Dermis microvascular lymphatic vessel endothelial cell (primary cell): ENCODE data around the gene RNF11. TPM values are rescaled to one million over a fixed set of nuclear protein-coding genes. Genes with fewer than 3 reads are reported as not detected.

ENCODE experiments used
- DNase-seq, 2 donors: peaks; one replicate each; pipeline versions ENCODE4 v3.0.0 to v3.0.0-alpha.2; 2010; ENCODE audit warnings: low read depth in 2 of 2
- total RNA-seq: library from RNA; depleted of rRNA; stranded (reverse); fragments of >200 nt; gene quantifications from 2 replicates; pipeline ENCODE4 v1.2.1, GENCODE V29; 2014

The RNF11 gene
- total RNA-seq, 1 donor from 2014 or later: 71.2 TPM

DNA sequence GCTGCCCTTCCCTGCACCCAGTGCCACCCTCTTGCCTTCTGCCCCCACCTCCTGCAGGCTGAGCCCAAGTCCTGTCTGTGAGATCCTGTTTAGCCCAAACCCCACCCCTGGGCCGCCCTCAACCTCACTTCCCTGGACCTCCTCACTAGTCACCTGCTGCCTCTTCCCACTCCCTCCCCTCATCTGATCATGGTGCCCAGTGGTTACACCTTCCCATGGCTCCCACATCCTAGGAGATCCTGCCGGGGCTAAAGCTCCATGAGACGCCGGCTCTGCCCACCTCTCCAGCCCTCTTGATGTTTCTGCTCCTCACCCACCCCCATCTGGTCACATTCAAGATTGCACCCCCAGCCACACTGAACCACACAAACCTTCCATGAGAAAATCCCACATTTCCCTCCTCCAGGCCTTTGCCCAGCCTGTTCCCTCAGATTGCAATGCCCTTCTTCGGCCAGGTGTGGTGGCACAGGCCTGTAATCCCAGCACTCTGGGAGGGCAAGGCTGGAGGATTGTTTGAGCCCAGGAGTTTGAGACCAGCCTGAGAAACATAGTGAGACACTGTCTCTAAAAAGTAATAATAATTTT is 77.3 kb downstream of the RNF11 start:
- peak in 1 of 2 donors; percentile 24 for DNase-seq

DNA sequence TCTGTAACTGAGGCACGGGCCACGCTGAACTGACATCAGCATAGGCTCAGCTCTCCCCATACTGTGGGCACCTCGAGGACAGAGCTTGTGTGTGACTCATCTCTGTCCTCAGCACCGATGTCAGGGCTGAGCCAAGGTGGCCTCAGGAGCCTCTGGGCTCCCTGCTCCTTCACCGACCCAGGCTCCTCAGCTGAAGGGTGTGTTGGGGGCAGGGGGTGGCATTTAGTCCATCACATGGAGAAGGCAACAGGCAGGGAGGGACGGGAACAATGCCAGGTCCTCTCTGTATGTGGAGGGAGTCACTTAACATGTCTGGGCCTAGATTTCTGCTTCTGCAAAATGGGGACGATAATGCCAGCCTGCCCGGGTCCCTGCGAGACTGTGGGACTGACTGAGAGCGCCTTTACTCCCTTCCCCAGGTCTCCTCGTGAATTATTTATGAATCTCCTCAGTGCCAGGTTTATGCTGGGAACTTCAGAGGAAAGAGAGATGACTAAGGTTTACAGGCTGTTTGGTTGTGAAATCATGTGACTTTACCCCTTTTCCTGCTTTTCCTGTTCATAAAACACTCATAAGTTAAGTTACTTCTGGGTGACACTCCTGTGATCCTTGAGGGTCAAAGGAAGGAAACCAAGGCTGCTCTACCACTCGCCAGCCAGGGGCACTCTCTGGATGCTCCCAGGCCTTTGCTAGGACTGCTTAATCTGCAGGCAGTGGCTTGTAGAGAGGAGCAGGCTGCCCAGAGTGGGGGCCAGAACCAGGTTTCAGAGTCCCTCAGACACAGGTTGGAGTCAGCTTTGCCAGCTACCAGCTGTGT is 78.1 kb downstream of the RNF11 start:
- DNase-seq: peak; percentile 28 to 89

DNA sequence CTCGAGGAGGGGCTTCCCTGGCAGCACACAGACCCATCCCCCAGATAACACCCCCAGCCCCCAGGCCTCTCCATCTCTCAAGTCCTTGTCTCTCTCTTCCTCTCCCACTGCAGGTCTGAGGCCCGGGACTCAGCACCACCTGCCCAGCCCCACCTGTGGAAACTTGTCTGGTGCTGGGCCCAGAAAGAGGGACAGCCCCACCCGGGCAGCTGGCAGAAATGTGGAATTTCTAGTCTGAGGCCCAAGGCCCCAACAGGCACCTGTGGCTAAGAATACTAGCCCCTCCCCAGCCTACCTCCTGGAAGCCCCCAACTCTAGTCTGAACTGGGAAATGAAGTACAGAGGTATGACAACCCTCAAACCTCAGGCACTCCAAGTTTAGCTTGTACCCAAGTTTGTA is 78.9 kb downstream of the RNF11 start:
- DNase-seq: no peak

DNA sequence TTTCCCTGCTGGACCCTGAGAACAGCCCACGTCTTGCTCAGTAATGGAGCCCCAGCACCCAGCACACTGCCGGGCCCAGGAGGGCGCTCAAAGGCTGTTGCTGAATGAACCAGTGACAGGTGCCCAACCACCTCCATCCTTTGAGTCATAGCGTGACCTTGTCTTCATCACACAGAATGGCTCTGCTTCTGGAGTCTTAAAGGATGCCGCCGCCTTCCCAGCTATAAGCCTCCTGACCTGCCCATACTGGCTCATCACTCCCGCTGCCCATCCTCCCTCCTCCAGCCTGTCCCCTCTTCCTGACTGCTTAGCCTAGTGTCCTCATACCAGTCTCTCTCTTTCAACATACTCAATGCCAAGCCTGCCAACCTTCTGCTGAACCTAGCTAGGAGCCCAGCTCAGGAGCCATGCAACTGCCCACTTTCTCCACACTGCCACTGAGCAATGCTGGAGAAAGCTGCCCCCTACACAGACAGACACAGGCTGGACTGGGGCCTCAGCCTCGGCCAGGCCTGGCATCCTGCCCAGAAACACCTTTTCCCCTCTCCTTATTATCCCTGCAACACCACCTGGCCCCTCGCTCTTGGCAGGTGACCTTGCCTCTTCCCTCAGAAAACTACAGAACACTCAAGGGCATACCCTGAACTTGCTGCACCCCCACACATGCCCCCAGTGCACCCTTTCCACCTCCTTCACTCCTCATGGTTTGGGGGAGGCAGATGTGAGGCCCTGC is 80.2 kb downstream of the RNF11 start:
- DNase-seq: no peak

DNA sequence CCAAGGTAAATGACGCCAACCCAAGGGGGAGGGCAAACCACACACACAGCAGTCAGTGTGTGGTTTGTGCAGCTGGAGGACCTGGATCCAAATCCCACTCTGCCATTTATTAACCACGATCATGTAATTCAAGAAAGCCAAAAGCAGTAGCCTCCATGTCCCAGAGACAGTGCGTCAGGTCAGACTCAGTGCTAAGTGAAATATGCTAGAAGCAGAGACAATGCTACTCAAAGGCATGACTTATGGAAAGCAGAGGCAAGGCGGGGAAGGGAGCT is 80.7 kb downstream of the RNF11 start:
- DNase-seq: no peak

DNA sequence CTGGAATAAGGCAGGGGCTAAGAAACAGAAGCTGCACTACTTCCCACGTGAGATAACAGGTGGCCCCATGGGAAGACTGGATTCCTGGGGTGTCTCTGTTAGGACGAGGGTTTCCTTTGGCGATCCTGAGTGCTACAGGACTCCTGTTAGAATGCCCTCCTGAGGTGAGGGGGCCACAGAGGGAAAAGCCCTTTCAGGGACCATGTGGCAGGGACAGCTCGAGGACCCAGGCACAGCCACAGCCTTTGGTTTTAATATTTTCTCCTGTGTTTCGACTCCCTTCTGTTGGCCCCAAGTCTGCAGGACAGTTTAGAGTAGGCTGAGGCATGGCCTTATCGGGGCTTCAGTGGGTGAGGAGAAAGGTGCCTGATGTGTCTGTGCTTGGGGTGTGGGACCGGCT is 81.7 kb downstream of the RNF11 start:
- no peak for DNase-seq

DNA sequence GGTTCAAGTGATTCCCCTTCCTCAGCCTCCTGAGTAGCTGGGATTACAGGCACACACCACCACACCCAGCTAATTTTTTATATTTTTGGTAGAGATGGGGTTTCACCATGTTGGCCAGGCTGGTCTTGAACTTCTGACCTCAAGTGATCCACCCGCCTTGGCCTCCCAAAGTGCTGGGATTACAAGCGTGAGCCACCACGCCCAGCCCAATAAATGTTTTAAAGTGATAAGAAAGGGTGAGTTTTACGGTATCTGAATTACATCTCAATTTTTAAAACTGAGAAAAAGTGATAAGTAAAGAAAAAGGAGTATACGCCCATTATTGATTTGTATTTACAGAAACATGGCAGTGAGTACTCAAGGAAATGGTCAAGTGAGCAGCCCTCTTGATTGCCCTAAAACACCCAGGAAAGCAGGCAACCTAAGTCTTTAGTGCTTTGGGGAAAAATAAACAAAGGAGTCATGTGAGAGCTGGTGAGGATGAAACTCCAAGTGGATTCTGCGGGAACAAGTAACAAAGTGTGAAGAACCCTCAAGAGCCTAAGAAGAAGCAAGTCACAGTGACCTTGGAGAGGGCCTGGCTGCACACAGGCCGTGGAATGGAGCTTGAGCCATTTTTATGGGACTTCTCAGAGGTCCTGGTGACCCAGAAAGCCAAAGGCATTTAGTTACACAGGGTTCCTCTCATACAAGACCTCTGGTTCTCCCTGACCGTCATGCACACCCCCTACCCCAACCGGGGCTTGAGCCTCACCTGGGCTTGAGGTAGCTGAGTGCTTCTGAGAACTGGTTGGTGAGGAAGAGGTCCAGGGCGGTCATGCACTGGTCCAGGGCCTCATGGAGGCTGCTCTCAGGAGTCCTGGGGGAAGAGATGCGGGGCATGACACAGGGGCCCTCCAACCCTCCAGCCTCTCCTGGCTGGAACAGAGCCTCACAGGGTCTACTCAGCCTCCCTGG is 85.2 kb downstream of the RNF11 start:
- DNase-seq: no peak

DNA sequence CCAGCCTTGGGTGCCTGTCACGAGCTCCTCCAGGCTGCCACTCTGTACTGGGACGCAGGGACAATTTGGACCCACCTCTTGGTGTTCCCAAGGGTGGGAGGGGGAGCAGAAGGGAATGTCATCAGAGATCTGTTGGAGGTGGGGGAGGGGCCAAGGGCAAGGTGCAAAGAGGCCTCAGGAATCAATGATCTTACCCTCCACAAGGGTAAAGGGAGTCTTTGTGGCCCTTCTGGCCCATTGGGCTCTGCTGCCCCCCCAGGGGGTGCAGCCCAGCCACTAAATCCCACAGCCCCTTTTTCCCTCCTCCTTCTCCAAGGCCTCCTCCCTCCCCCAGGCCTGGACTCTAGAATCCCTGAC is 85.8 kb downstream of the RNF11 start:
- DNase-seq: no peak

DNA sequence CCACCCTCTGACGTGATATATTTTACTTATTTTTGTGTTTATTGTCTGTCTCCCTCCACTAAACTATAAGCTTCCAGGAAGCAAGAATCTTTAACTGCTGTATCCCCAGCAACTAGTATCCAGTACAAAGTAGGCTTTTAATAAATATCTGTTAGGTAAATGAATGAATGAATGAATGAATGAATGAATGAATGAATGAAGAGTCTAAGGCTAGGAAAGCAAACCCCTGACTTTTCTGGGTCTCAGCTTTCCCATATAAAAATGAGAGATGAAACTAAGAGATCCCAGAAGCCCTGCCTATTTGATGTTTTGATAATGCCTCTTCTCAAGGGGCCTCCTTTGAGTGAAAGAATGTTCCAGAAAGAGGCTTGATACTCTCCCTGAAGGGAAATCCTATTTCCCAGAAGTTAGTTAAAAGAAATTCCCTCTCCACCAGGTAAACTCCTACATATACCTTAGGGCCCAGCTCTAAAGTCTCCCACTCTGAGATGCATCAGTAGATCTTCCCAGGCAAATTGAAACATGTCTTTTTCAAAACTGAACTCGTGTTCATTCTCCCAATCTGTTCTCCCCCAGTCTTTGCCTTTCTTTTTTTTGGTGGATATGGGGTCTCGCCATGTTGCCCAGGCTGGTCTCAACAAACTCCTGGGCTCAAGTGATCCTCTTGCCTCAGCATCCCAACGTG is 86.5 kb downstream of the RNF11 start:
- DNase-seq: no peak

Other genes with a start within 250 kb of the RNF11 start
- not detected in 2 replicates for gene C1orf185, start 134.0 kb upstream of the RNF11 start, total RNA-seq
- gene TTC39A, start 94.3 kb downstream of the RNF11 start, total RNA-seq: 3.5 and 6.3 TPM in 2 replicates